HL-60 (cell line): Measurements from ENCODE around the gene KCNA4.

Experiments used
- DNase-seq, 2 experiments: peaks; one replicate each; pipeline ENCODE4 v3.0.0-alpha.2; 2010 to 2020; ENCODE audit warnings: low read depth in 1 of 2, low spot score in 1 of 2
- H3K27ac ChIP-seq: fragments of 250-450 bp; sonication (Bioruptor Pico); replicated peaks from 2 replicates; pipeline ENCODE4 v1.5.1; 2020; ENCODE audit warnings: mild to moderate bottlenecking, moderate library complexity
- H3K27me3 ChIP-seq: fragments of 250-450 bp; sonication (Bioruptor Pico); 2 replicates; pipeline ENCODE4 v1.5.1; 2021; ENCODE audit warnings: mild to moderate bottlenecking, moderate library complexity; ENCODE audit not compliant: insufficient read depth, poor library complexity, severe bottlenecking
- H3K4me3 ChIP-seq: replicated peaks from 2 replicates; pipeline ENCODE4 v1.5.1; 2011; ENCODE audit warnings: mild to moderate bottlenecking, control low read depth, low read length; ENCODE audit not compliant: insufficient read depth
- CTCF ChIP-seq: IDR thresholded peaks from one replicate; pipeline ENCODE4 v1.5.1; 2011; ENCODE audit warnings: low read length, control low read depth, inconsistent platforms; ENCODE audit not compliant: insufficient read depth
- GABPA ChIP-seq: IDR thresholded peaks from 2 replicates; pipeline ENCODE4 v1.6.1; 2012; ENCODE audit warnings: low read depth
- POLR2AphosphoS5 ChIP-seq: IDR thresholded peaks from 2 replicates; pipeline ENCODE4 v1.6.1; 2012; ENCODE audit warnings: low read depth
- REST ChIP-seq: IDR thresholded peaks from 2 replicates; pipeline ENCODE4 v1.6.1; 2012; ENCODE audit warnings: low read depth; ENCODE audit not compliant: insufficient replicate concordance
- SPI1 ChIP-seq: IDR thresholded peaks from 2 replicates; pipeline ENCODE4 v1.6.1; 2012; ENCODE audit warnings: low read depth, mild to moderate bottlenecking, borderline replicate concordance

KCNA4 gene

GRCh38 chr11:30019481-30019880 is 2.7 kb upstream of the KCNA4 start:
- TF ChIP-seq REST (no peak), POLR2AphosphoS5 (no peak), SPI1 (no peak), CTCF (no peak), GABPA (no peak)
- peaks cover 15% of the 10 kb centered on the region for H3K27me3 ChIP-seq
- no peak overlapping the region for H3K4me3 ChIP-seq
- H3K27ac ChIP-seq = no peak overlapping the region
- DNase-seq = no peak

GRCh38 chr11:30018495-30018894 is 1.7 kb upstream of the KCNA4 start:
- no peak for DNase-seq
- H3K27me3 ChIP-seq = peaks cover 15% of the 10 kb centered on the region
- no peak overlapping the region for H3K4me3 ChIP-seq
- TF ChIP-seq GABPA (no peak), SPI1 (no peak)
- no peak overlapping the region for H3K27ac ChIP-seq

- H3K4me3 ChIP-seq = no peak overlapping the region
- TF ChIP-seq POLR2AphosphoS5 (no peak), GABPA (no peak), CTCF (no peak), SPI1 (no peak), REST (no peak)
- H3K27me3 ChIP-seq = peaks cover 15% of the 10 kb centered on the region
- H3K27ac ChIP-seq = no peak overlapping the region
- DNase-seq = no peak
These were observed 640 bp upstream of the KCNA4 start for GRCh38 chr11:30017445-30017895.

GRCh38 chr11:30015725-30016412 is 961 bp downstream of the KCNA4 start:
- no peak for DNase-seq
- TF ChIP-seq REST = no peak
- no peak for TF ChIP-seq SPI1
- TF ChIP-seq POLR2AphosphoS5 = no peak
- no peak for TF ChIP-seq GABPA
- TF ChIP-seq CTCF = no peak
- H3K27ac ChIP-seq = no peak overlapping the region
- no peak overlapping the region for H3K4me3 ChIP-seq
- H3K27me3 ChIP-seq = peaks cover 15% of the 10 kb centered on the region
